PC-3 (cell line): ENCODE data around the gene FHL3. TPM values are rescaled to one million over a fixed set of nuclear protein-coding genes. Genes with fewer than 3 reads are reported as not detected.

Experiments used
- ATAC-seq: fragments of 200-7000 bp; cut with Tn5 transposase; 2 replicates; pipeline ENCODE4 v1.9.1; 2020; ENCODE audit warnings: mild to moderate bottlenecking, moderate library complexity
- BruUV-seq: library from RNA; stranded (reverse); fragments of 400-500 nt; replicated peaks from 2 replicates; lab custom pipeline; 2021; lab: Mats Ljungman, UMichigan
- CTCF ChIA-PET: fragments of 300-600 bp; sonication (Branson Sonifier 250); formaldehyde crosslinking; loops from one replicate; lab custom pipeline; 2022; ENCODE audit warnings: antibody characterized with exemption; lab: Charles Lee
- POLR2A ChIA-PET: fragments of 300-600 bp; sonication (Branson Sonifier 250); formaldehyde crosslinking; loops from one replicate; lab custom pipeline; 2022; ENCODE audit warnings: antibody characterized with exemption; ENCODE audit not compliant: unreplicated experiment; lab: Charles Lee
- DNase-seq: peaks from one replicate; pipeline ENCODE4 v3.0.0-alpha.2; 2015
- H2AFZ ChIP-seq: fragments of 300-600 bp; sonication (generic); 2 replicates; pipeline ENCODE4 v1.6.0; 2016; ENCODE audit warnings: antibody characterized with exemption, low read length
- H3F3A ChIP-seq: fragments of 300-600 bp; sonication (generic); one replicate; pipeline ENCODE4 v1.6.0; 2017; ENCODE audit warnings: antibody characterized with exemption, low read length, control low read depth, mild to moderate bottlenecking; ENCODE audit not compliant: unreplicated experiment
- H3K27ac ChIP-seq: fragments of 300-600 bp; sonication (generic); 2 replicates; pipeline ENCODE4 v1.5.1; 2016; ENCODE audit warnings: mild to moderate bottlenecking, low read length
- H3K27me3 ChIP-seq: fragments of 300-600 bp; sonication (generic); 2 replicates; pipeline ENCODE4 v1.6.1; 2016; ENCODE audit warnings: low read length, mixed read lengths
- H3K36me3 ChIP-seq: fragments of 300-600 bp; sonication (generic); 2 replicates; pipeline ENCODE4 v1.6.1; 2016; ENCODE audit warnings: low read depth, mixed run types, low read length, mixed read lengths
- H3K4me1 ChIP-seq: fragments of 300-600 bp; sonication (generic); 2 replicates; pipeline ENCODE4 v1.5.1; 2016; ENCODE audit warnings: low read length; ENCODE audit not compliant: insufficient read depth
- H3K4me2 ChIP-seq: fragments of 300-600 bp; sonication (generic); 2 replicates; pipeline ENCODE4 v1.6.0; 2016; ENCODE audit warnings: low read length
- H3K4me3 ChIP-seq: fragments of 300-600 bp; sonication (generic); 2 replicates; pipeline ENCODE4 v1.5.1; 2016; ENCODE audit warnings: mild to moderate bottlenecking, low read length, mixed read lengths
- H3K79me2 ChIP-seq: fragments of 300-600 bp; sonication (generic); 2 replicates; pipeline ENCODE4 v1.6.1; 2017; ENCODE audit warnings: low read length, mixed read lengths
- H3K9ac ChIP-seq: fragments of 300-600 bp; sonication (generic); 2 replicates; pipeline ENCODE4 v1.6.0; 2016; ENCODE audit warnings: mild to moderate bottlenecking, low read length
- H3K9me2 ChIP-seq: fragments of 300-600 bp; sonication (generic); replicated peaks from 2 replicates; pipeline ENCODE4 v1.6.1; 2016; ENCODE audit warnings: mixed run types, low read length, mixed read lengths
- H3K9me3 ChIP-seq: fragments of 300-600 bp; sonication (generic); 2 replicates; pipeline ENCODE4 v1.6.1; 2016; ENCODE audit warnings: low read length, mixed read lengths
- H4K20me1 ChIP-seq: fragments of 300-600 bp; sonication (generic); 2 replicates; pipeline ENCODE4 v1.6.1; 2016; ENCODE audit warnings: low read length, mixed read lengths
- CTCF ChIP-seq: fragments of 300-600 bp; sonication (generic); conservative IDR thresholded peaks from 2 replicates; pipeline ENCODE4 v1.5.1; 2017; ENCODE audit warnings: antibody characterized with exemption, low read depth, mild to moderate bottlenecking, low read length
- EZH2 ChIP-seq: fragments of 300-600 bp; sonication (generic); IDR thresholded peaks from one replicate; pipeline ENCODE4 v1.6.1; 2017; ENCODE audit warnings: antibody characterized with exemption, mild to moderate bottlenecking, low read length; ENCODE audit not compliant: unreplicated experiment
- EZH2phosphoT487 ChIP-seq: fragments of 300-600 bp; sonication (generic); IDR thresholded peaks from 2 replicates; pipeline ENCODE4 v1.6.1; 2018; ENCODE audit warnings: mild to moderate bottlenecking, antibody characterized with exemption, low read length, borderline replicate concordance
- intact Hi-C: fragments of 100-400 bp; cut with micrococcal nuclease; formaldehyde crosslinking; loops from 2 replicates; pipeline ENCODE4 v1.9.0; 2023
- total RNA-seq: library from RNA; depleted of rRNA; stranded (reverse); fragments of >200 nt; gene quantifications from 2 replicates; pipeline ENCODE4 v1.2.3, GENCODE V29; 2014

The FHL3 gene
- total RNA-seq, 1 experiment from 2014 or later, result 6.3 TPM

DNA sequence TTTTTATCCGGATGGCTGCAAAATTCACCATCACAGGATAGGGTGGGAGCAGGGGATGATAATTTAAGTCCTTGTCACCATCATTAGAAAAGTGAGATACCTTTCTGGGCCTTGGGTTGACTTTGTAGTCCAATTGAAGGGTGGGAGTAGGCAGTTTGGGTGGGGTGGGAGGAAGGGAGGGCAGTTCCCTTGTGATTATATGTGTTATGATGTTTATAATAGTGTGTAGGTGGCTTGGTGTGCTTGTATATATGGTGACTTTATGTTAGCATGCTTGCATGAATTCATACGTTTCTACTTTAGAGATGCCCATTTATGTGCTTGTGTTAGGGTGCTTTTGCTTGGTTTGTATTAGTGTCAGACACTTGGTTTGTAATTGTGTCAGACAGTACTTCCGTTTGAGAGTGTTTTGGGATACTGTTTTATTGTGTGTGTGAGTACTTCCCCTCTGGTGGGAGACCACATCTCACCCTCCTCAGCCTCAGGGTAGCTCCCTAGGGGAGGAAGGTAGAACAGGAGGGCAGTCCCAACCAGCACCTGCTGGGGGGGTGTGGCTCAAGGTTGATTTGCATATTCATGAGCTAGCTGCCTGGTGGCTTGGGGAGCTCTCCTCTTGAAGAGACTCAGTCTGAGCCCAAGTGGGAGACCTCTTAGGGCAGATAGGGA is 47.6 kb upstream of the FHL3 start:
- no peak overlapping the region for H2AFZ ChIP-seq
- no TSS peak for BruUV-seq
- no peak overlapping the region for H3K9ac ChIP-seq
- no peaks in the 10 kb centered on the region for H3K36me3 ChIP-seq
- no peaks in the 10 kb centered on the region for H3F3A ChIP-seq
- no peak overlapping the region for H3K4me2 ChIP-seq
- no peak overlapping the region for H3K27ac ChIP-seq
- H3K4me3 ChIP-seq, result no peak overlapping the region
- no peaks in the 10 kb centered on the region for H4K20me1 ChIP-seq
- H3K9me2 ChIP-seq, result no peaks in the 10 kb centered on the region
- ATAC-seq, result no peak
- DNase-seq, result no peak
- no peaks in the 10 kb centered on the region for H3K9me3 ChIP-seq
- no peaks in the 10 kb centered on the region for H3K4me1 ChIP-seq
- ChIA-PET CTCF (interaction anchor here (0.5 kb wide), 1 partner anchor 160 kb away, joined by 3 read pairs; no protein-coding TSS in a partner anchor), POLR2A (no interaction called here)
- H3K79me2 ChIP-seq, result no peaks in the 10 kb centered on the region
- H3K27me3 ChIP-seq, result peaks cover 24% of the 10 kb centered on the region
- intact Hi-C loops, result no loop called here
- no peak for TF ChIP-seq CTCF
- TF ChIP-seq EZH2phosphoT487, result no peak
- TF ChIP-seq EZH2, result no peak

GRCh38 chr1:38051079-38051543 is 45.8 kb upstream of the FHL3 start:
- no peak for ATAC-seq
- DNase-seq, result no peak
- no peak overlapping the region for H3K27ac ChIP-seq
- H3F3A ChIP-seq, result no peaks in the 10 kb centered on the region
- H3K4me2 ChIP-seq, result no peak overlapping the region
- no peak overlapping the region for H3K9ac ChIP-seq
- H3K79me2 ChIP-seq, result no peaks in the 10 kb centered on the region
- no peak overlapping the region for H2AFZ ChIP-seq
- H3K36me3 ChIP-seq, result no peaks in the 10 kb centered on the region
- peaks cover 15% of the 10 kb centered on the region for H3K27me3 ChIP-seq
- POLR2A ChIA-PET, result no interaction called here
- H3K9me2 ChIP-seq, result no peaks in the 10 kb centered on the region
- CTCF ChIA-PET, result no interaction called here
- no peak overlapping the region for H3K4me3 ChIP-seq
- H3K4me1 ChIP-seq, result no peaks in the 10 kb centered on the region
- no peak for TF ChIP-seq EZH2phosphoT487
- no peak for TF ChIP-seq EZH2
- no peak for TF ChIP-seq CTCF
- H3K9me3 ChIP-seq, result no peaks in the 10 kb centered on the region
- intact Hi-C loops, result no loop called here
- BruUV-seq, result no TSS peak
- no peaks in the 10 kb centered on the region for H4K20me1 ChIP-seq

GRCh38 chr1:38050397-38051078 is 45.2 kb upstream of the FHL3 start:
- Histone ChIP-seq H3K79me2 (no peaks in the 10 kb centered on the region), H3K9ac (no peak overlapping the region), H3K27ac (no peak overlapping the region), H3F3A (no peaks in the 10 kb centered on the region), H3K36me3 (no peaks in the 10 kb centered on the region), H3K27me3 (peaks cover 13% of the 10 kb centered on the region), H3K9me2 (no peaks in the 10 kb centered on the region), H4K20me1 (no peaks in the 10 kb centered on the region), H3K4me2 (no peak overlapping the region), H3K4me1 (no peaks in the 10 kb centered on the region), H3K4me3 (no peak overlapping the region), H3K9me3 (no peaks in the 10 kb centered on the region), H2AFZ (no peak overlapping the region)
- intact Hi-C loops, result no loop called here
- ChIA-PET POLR2A (no interaction called here), CTCF (no interaction called here)
- TF ChIP-seq EZH2 (no peak), EZH2phosphoT487 (no peak), CTCF (no peak)
- BruUV-seq, result no TSS peak
- no peak for ATAC-seq
- DNase-seq, result no peak
